Measurements from ENCODE around the gene AGO3. TPM values are rescaled to one million over a fixed set of nuclear protein-coding genes. Genes with fewer than 3 reads are reported as not detected.

The AGO3 gene
- total RNA-seq, 1 experiment from 2014 or later, result 50.1 TPM

DNA sequence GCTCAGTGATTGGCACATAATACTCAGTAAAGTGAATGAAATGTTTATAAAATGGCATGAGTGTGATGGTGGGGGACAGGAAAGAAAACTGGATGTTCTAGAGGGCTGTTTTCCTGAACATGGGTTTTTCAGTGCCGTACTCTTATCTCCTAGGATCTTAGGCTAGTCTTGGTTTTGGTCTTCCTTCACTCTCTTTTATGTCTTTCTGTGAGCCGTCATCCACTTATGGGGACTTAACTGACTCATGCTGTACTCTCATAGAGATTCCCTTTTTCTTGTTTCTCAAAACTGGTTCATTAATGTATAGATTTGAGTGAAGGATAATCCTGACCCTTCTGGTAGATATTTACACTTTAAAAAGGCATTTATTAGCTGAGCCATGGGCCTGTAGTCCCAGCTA is 16.6 kb downstream of the AGO3 start:
- intact Hi-C loops (cut with micrococcal nuclease; ENCODE audit: unreplicated experiment), result no loop called here
- H3K9me3 ChIP-seq (ENCODE audit: insufficient read depth, low read depth), result no peaks in the 10 kb centered on the region
- H3K4me1 ChIP-seq (replicated peaks; ENCODE audit: insufficient read depth), result no peaks in the 10 kb centered on the region
- no peak overlapping the region for H3K4me2 ChIP-seq
- peaks cover 9% of the 10 kb centered on the region for H4K20me1 ChIP-seq (ENCODE audit: insufficient read depth)
- H3K27ac ChIP-seq, result no peak overlapping the region
- TF ChIP-seq EZH2 (IDR thresholded peaks at IDR 0.05; ENCODE audit: low read depth) (no peak), CTCF (conservative IDR thresholded peaks at IDR 0.05) (no peak)
- DNase-seq, result no peak
- H3F3A ChIP-seq (ENCODE audit: insufficient read depth, low read depth), result no peaks in the 10 kb centered on the region; the same call in 1 of the 2 replicates
- ChIA-PET CTCF (no interaction called here), POLR2A (ENCODE audit: unreplicated experiment) (no interaction called here)
- H2AFZ ChIP-seq, result no peak overlapping the region
- BruUV-seq (replicated peaks), result no TSS peak
- H3K4me3 ChIP-seq, result no peak overlapping the region
- no peaks in the 10 kb centered on the region for H3K27me3 ChIP-seq (ENCODE audit: insufficient read depth, low read depth)
- H3K79me2 ChIP-seq (ENCODE audit: low read depth), result peaks cover 39% of the 10 kb centered on the region
- H3K36me3 ChIP-seq (ENCODE audit: low read depth), result no peaks in the 10 kb centered on the region
- no peaks in the 10 kb centered on the region for H3K9me2 ChIP-seq (ENCODE audit: insufficient read depth)

GRCh38 chr1:35958558-35958957 is 27.7 kb downstream of the AGO3 start:
- ChIA-PET CTCF (no interaction called here), POLR2A (ENCODE audit: unreplicated experiment) (no interaction called here)
- Histone ChIP-seq H3K79me2 (ENCODE audit: low read depth) (no peaks in the 10 kb centered on the region; the same call in 1 of the 2 replicates), H3K4me2 (no peak overlapping the region), H3K4me1 (replicated peaks; ENCODE audit: insufficient read depth) (no peaks in the 10 kb centered on the region), H4K20me1 (ENCODE audit: insufficient read depth) (peaks cover 3% of the 10 kb centered on the region), H2AFZ (no peak overlapping the region), H3K4me3 (no peak overlapping the region), H3K36me3 (ENCODE audit: low read depth) (no peaks in the 10 kb centered on the region; the same call in 1 of the 2 replicates), H3K27me3 (ENCODE audit: insufficient read depth, low read depth) (no peaks in the 10 kb centered on the region), H3K27ac (no peak overlapping the region), H3K9me3 (ENCODE audit: insufficient read depth, low read depth) (no peaks in the 10 kb centered on the region), H3K9me2 (ENCODE audit: insufficient read depth) (no peaks in the 10 kb centered on the region), H3F3A (ENCODE audit: insufficient read depth, low read depth) (no peaks in the 10 kb centered on the region)
- BruUV-seq (replicated peaks), result no TSS peak
- TF ChIP-seq EZH2 (IDR thresholded peaks at IDR 0.05; ENCODE audit: low read depth) (no peak), CTCF (conservative IDR thresholded peaks at IDR 0.05) (no peak)
- no peak for DNase-seq
- intact Hi-C loops (cut with micrococcal nuclease; ENCODE audit: unreplicated experiment), result no loop called here

DNA sequence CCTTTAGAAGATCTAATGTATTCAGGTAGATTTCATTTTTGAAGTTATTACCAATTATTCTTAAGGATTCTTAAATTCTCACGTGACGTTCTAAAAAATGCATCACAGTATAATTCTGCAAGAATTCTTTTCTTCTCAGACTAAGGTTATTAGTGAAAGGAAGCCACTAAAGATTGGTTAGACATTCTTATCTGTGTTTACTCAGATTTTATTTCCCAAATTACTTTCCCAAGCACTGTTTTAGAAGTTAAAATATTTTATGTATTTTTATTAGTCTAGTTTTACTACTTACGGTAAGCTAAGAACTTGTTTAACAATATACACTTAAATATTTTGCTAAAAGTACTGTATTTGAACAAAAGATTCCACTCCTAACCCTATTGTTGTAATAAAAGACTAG is 28.4 kb downstream of the AGO3 start:
- peaks cover 5% of the 10 kb centered on the region for H4K20me1 ChIP-seq (ENCODE audit: insufficient read depth)
- no peak overlapping the region for H3K4me2 ChIP-seq
- TF ChIP-seq EZH2 (IDR thresholded peaks at IDR 0.05; ENCODE audit: low read depth), result no peak
- TF ChIP-seq CTCF (conservative IDR thresholded peaks at IDR 0.05), result no peak
- H3K27me3 ChIP-seq (ENCODE audit: insufficient read depth, low read depth), result no peaks in the 10 kb centered on the region
- no peaks in the 10 kb centered on the region for H3K9me2 ChIP-seq (ENCODE audit: insufficient read depth)
- ChIA-PET CTCF (no interaction called here), POLR2A (ENCODE audit: unreplicated experiment) (no interaction called here)
- no peaks in the 10 kb centered on the region for H3K4me1 ChIP-seq (replicated peaks; ENCODE audit: insufficient read depth)
- H3K9me3 ChIP-seq (ENCODE audit: insufficient read depth, low read depth), result no peaks in the 10 kb centered on the region
- H3K36me3 ChIP-seq (ENCODE audit: low read depth), result no peaks in the 10 kb centered on the region; the same call in 1 of the 2 replicates
- no TSS peak for BruUV-seq (replicated peaks)
- no peak overlapping the region for H3K4me3 ChIP-seq
- no peaks in the 10 kb centered on the region; the same call in 1 of the 2 replicates for H3K79me2 ChIP-seq (ENCODE audit: low read depth)
- no peak for DNase-seq
- intact Hi-C loops (cut with micrococcal nuclease; ENCODE audit: unreplicated experiment), result no loop called here
- H2AFZ ChIP-seq, result no peak overlapping the region
- no peaks in the 10 kb centered on the region for H3F3A ChIP-seq (ENCODE audit: insufficient read depth, low read depth)
- H3K27ac ChIP-seq, result no peak overlapping the region
